Measurements from ENCODE around the gene LGALS9. TPM values are rescaled to one million over a fixed set of nuclear protein-coding genes. Genes with fewer than 3 reads are reported as not detected.

The LGALS9 gene
- total and polyA plus RNA-seq, 9 of the 15 experiments (the other 6 are each of a cell fraction or from before 2014, with no cell fraction given): 0.45 to 6.9 (median 2.8) TPM

- TF ChIP-seq CTCFL (IDR thresholded peaks at IDR 0.05; ENCODE audit: borderline replicate concordance, insufficient read depth, low read depth, low read length, poor library complexity, severe bottlenecking): no peak
- no peak for TF ChIP-seq ZBTB49 (CRISPR knock-in tag; IDR thresholded peaks at IDR 0.05; ENCODE audit: borderline replicate concordance)
- TF ChIP-seq CBFA2T2 (conservative IDR thresholded peaks at IDR 0.05): peak; percentile 88
- peak; percentile 95 for TF ChIP-seq CBFA2T3 (IDR thresholded peaks at IDR 0.05)
- peak; percentile 74; the same call in 1 of the 2 replicates for TF ChIP-seq ZKSCAN8 (CRISPR knock-in tag; IDR thresholded peaks at IDR 0.05)
- peak; percentile 76 for TF ChIP-seq RB1 (IDR thresholded peaks at IDR 0.05; ENCODE audit: low read depth)
- no peak for TF ChIP-seq ZNF699 (CRISPR knock-in tag; IDR thresholded peaks at IDR 0.05; ENCODE audit: insufficient replicate concordance)
- TF ChIP-seq HDAC2 (IDR thresholded peaks at IDR 0.05): peak; percentile 79
- TF ChIP-seq PRMT5 (CRISPR knock-in tag; IDR thresholded peaks at IDR 0.05): no peak
- TF ChIP-seq ZNF655 (CRISPR knock-in tag; IDR thresholded peaks at IDR 0.05): no peak
- TF ChIP-seq DEAF1 (CRISPR knock-in tag; IDR thresholded peaks at IDR 0.05): peak; percentile 65
- TF ChIP-seq HOMEZ (CRISPR knock-in tag; IDR thresholded peaks at IDR 0.05): 0 out of 2 replicates have a peak, but pooled peaks have one; percentile 46
- no peak for TF ChIP-seq CGGBP1 (CRISPR knock-in tag; IDR thresholded peaks at IDR 0.05)
- TF ChIP-seq ZNF707 (CRISPR knock-in tag; conservative IDR thresholded peaks at IDR 0.05): 0 out of 2 replicates have a peak, but pooled peaks have one; percentile 16
- TF ChIP-seq DIDO1 (tag; IDR thresholded peaks at IDR 0.05; ENCODE audit: low read depth): no peak
- TF ChIP-seq POLR2A (conservative IDR thresholded peaks at IDR 0.05): no peak
- TF ChIP-seq ARNT (IDR thresholded peaks at IDR 0.05): peak in 1 of 2 experiments; percentile 92; a peak in 3 of 4 replicates
- TF ChIP-seq NR2C2 (CRISPR knock-in tag; IDR thresholded peaks at IDR 0.05): no peak
- TF ChIP-seq NR2C2 (tag; IDR thresholded peaks at IDR 0.05): peak; percentile 82
These were observed 28.1 kb upstream of the LGALS9 start (continued) for GRCh38 chr17:27602721-27603420.
